Chondrocyte (in vitro differentiated cells): ENCODE measurements around the gene ZFAND2A. TPM values are rescaled to one million over a fixed set of nuclear protein-coding genes. Genes with fewer than 3 reads are reported as not detected.

Experiments used
- DNase-seq: peaks from one replicate; pipeline ENCODE4 v3.0.0; 2021; ENCODE audit warnings: mixed read lengths, low spot score
- H3K27ac Mint-ChIP-seq: one replicate; pipeline ENCODE4 v1.8.0; 2021; ENCODE audit warnings: mild to moderate bottlenecking, moderate library complexity, mixed read lengths; ENCODE audit not compliant: unreplicated experiment
- H3K27me3 Mint-ChIP-seq: 2 replicates; pipeline ENCODE4 v1.8.0; 2021; ENCODE audit warnings: low read depth, mixed read lengths
- H3K36me3 Mint-ChIP-seq: 2 replicates; pipeline ENCODE4 v1.8.0; 2021; ENCODE audit warnings: low read depth, mixed read lengths
- H3K4me1 Mint-ChIP-seq: 2 replicates; pipeline ENCODE4 v1.8.0; 2021; ENCODE audit warnings: low read depth, mild to moderate bottlenecking, mixed read lengths
- H3K4me3 Mint-ChIP-seq: one replicate; pipeline ENCODE4 v1.8.0; 2021; ENCODE audit warnings: mild to moderate bottlenecking, moderate library complexity, mixed read lengths; ENCODE audit not compliant: unreplicated experiment
- H3K9me3 Mint-ChIP-seq: 2 replicates; pipeline ENCODE4 v1.8.0; 2021; ENCODE audit warnings: low read depth, mixed read lengths
- CTCF ChIP-seq: fragments of 200-600 bp; sonication (generic); IDR thresholded peaks from 2 replicates; pipeline ENCODE4 v1.5.0; 2021; ENCODE audit warnings: antibody characterized with exemption, mild to moderate bottlenecking, moderate library complexity
- total RNA-seq: library from RNA; stranded (reverse); gene quantifications from 3 replicates; pipeline ENCODE4 v1.2.1, GENCODE V29; 2021

Gene ZFAND2A
- total RNA-seq, 1 donor from 2014 or later = 16.2 TPM

- Mint-ChIP-seq H3K9me3 (no peaks in the 10 kb centered on the region), H3K4me3 (no peak overlapping the region), H3K4me1 (peaks cover 26% of the 10 kb centered on the region), H3K27me3 (no peaks in the 10 kb centered on the region), H3K27ac (no peak overlapping the region), H3K36me3 (no peaks in the 10 kb centered on the region)
- TF ChIP-seq CTCF = no peak
- DNase-seq = peak; percentile 89
Measured at GRCh38 chr7:1106063-1106792, 53.8 kb downstream of the ZFAND2A start.

DNA sequence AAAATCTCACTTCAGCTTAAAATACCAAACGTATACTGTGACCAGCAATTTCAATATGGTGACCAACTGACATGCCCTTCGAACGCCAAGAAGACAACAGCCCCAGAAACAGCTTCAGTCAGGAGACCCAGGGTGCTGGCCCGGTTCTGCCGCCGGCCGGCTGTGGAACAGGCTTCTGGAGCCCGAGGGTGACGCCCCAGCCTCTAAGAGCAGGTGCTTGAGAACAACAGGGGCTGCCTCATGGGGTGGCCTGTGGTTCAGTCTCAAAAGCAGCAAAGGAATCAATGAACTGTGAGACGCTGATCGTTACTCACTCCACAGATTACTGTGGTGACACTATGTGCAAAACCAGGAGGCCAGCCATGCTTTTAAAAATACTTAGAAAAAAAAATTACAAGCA is 54.8 kb downstream of the ZFAND2A start:
- Mint-ChIP-seq H3K27me3 (no peaks in the 10 kb centered on the region), H3K4me3 (no peak overlapping the region), H3K36me3 (no peaks in the 10 kb centered on the region), H3K9me3 (no peaks in the 10 kb centered on the region), H3K4me1 (peaks cover 33% of the 10 kb centered on the region), H3K27ac (peak overlapping the region; percentile 72)
- DNase-seq = peak; percentile 64
- no peak for TF ChIP-seq CTCF

- TF ChIP-seq CTCF = no peak
- no peaks in the 10 kb centered on the region for H3K9me3 Mint-ChIP-seq
- DNase-seq = no peak
- peaks cover 35% of the 10 kb centered on the region for H3K4me1 Mint-ChIP-seq
- no peaks in the 10 kb centered on the region for H3K36me3 Mint-ChIP-seq
- no peak overlapping the region for H3K4me3 Mint-ChIP-seq
- H3K27ac Mint-ChIP-seq = peak overlapping the region; percentile 72
- H3K27me3 Mint-ChIP-seq = no peaks in the 10 kb centered on the region
Measured at GRCh38 chr7:1104516-1105179, 55.3 kb downstream of the ZFAND2A start.

DNA sequence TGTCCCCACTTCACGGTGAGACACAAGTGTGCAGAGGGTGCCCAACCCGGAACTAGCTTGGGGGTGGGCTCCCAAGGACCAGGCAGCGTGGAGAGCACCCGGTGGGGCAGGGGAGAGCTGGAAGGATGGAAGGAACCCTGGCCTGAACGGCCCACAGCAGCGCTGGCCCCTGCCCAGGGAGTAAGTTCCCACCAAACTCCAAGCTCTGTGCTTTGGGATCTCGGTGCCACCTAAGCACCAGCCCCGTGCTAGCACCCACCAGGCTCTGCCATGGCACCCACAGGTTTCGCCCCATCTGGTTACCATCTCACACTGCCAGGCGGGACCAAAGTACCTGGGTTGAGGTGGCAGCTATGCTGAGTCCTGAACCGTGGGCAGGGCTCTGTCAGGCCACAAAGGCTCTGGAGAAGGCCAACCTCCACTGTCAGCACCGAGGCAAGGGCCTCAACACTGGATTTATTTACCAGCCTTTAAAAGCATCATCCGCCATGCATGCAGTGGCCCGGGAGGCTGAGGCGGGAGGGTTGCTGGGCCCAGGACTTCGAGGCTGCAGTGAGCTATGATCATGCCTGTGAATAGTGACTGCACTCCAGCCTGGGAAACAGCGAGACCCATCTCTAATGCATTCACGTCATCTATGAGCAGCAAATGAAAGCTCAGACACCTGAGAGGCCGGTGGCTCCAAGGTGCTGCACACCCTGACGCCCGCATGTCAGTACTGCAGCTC is 56.0 kb downstream of the ZFAND2A start:
- Mint-ChIP-seq H3K27me3 (no peaks in the 10 kb centered on the region), H3K27ac (peak overlapping the region; percentile 72), H3K4me1 (peaks cover 35% of the 10 kb centered on the region), H3K4me3 (no peak overlapping the region), H3K9me3 (no peaks in the 10 kb centered on the region), H3K36me3 (no peaks in the 10 kb centered on the region)
- DNase-seq = peak; percentile 77
- TF ChIP-seq CTCF = no peak

- no peak for TF ChIP-seq CTCF
- DNase-seq = peak; percentile 43
- Mint-ChIP-seq H3K4me3 (no peak overlapping the region), H3K27me3 (no peaks in the 10 kb centered on the region), H3K9me3 (no peaks in the 10 kb centered on the region), H3K27ac (peak overlapping the region; percentile 49), H3K36me3 (no peaks in the 10 kb centered on the region), H3K4me1 (peaks cover 35% of the 10 kb centered on the region)
Measured at GRCh38 chr7:1103009-1103788, 56.8 kb downstream of the ZFAND2A start.
